GM13977 (cell line): Measurements from ENCODE around the gene R3HDM1.

Experiments
- DNase-seq: peaks from one replicate; pipeline ENCODE4 v3.0.0; 2012; ENCODE audit warnings: low spot score
- in situ Hi-C: fragments of 300-500 bp; cut with MboI; formaldehyde crosslinking; loops from one replicate; pipeline ENCODE4 v1.12.0; 2022; ENCODE audit warnings: low sequenced_read_pairs, low pct_unique_long_range_greater_than_20kb, mixed read lengths, inconsistent platforms; ENCODE audit not compliant: unreplicated experiment
- TF ChIP-seq, protein P1 (sequence below): IDR thresholded peaks from 2 replicates; pipeline ENCODE4 v1.5.1; 2012; ENCODE audit warnings: mild to moderate bottlenecking, control low read depth; ENCODE audit not compliant: insufficient read depth; ENCODE audit errors: extremely low read depth, missing control alignments

Gene R3HDM1

DNA sequence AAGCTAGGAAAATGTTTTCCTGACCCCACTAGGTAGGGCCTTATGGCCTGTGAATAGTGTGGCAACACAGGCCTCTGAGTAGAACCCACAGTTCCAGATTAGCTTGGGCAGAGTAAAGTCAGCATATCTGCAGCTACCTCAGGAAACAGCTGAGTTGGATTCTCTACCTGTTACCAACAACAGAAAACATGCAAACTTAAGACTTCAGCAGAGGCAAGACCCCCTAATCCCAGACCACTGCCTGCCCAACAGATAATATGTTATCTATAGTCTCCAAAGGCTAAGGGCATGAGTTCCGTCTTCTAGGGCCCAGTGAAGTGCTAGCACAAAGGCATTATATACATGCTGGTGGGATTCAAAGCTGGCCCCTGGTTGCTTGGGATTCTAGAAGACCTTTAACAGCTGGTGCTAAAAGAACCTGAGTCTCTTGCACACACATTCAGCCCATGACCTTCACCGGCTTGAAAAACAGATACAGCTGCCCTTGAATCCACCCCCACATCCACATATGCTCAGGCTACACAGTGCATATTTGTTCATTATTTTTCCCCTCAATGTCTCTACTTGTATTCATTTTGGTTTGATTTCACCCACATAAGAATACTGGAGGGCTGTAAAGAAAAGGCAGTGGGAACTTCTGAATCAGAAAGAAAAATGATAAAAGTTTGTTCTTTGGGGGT, 196.9 kb downstream of the R3HDM1 start:
- DNase-seq = no peak
- in situ Hi-C loops = no loop called here
- TF ChIP-seq, protein P1, sequence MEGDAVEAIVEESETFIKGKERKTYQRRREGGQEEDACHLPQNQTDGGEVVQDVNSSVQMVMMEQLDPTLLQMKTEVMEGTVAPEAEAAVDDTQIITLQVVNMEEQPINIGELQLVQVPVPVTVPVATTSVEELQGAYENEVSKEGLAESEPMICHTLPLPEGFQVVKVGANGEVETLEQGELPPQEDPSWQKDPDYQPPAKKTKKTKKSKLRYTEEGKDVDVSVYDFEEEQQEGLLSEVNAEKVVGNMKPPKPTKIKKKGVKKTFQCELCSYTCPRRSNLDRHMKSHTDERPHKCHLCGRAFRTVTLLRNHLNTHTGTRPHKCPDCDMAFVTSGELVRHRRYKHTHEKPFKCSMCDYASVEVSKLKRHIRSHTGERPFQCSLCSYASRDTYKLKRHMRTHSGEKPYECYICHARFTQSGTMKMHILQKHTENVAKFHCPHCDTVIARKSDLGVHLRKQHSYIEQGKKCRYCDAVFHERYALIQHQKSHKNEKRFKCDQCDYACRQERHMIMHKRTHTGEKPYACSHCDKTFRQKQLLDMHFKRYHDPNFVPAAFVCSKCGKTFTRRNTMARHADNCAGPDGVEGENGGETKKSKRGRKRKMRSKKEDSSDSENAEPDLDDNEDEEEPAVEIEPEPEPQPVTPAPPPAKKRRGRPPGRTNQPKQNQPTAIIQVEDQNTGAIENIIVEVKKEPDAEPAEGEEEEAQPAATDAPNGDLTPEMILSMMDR = no peak

DNA sequence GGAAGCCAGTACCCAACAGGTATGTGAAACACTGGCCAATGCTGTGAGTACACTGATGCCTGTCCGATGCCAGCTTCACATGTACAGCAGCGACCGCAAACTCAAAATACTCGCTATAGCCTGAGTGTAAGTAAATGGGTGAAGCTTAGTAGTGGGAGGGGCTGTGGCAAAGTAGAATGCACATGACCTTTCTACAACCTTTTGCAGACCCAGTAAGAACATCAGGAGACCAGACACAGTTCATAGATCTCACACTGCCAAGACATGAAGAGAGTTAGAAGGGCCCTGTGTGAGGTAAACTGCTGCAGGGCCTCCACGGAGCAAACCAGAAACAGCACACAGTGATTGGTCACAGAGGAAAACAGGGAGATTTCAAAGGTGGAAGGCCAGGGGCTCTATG, 201.3 kb downstream of the R3HDM1 start:
- TF ChIP-seq, protein P1 = no peak
- in situ Hi-C loops = no loop called here
- DNase-seq = no peak

DNA sequence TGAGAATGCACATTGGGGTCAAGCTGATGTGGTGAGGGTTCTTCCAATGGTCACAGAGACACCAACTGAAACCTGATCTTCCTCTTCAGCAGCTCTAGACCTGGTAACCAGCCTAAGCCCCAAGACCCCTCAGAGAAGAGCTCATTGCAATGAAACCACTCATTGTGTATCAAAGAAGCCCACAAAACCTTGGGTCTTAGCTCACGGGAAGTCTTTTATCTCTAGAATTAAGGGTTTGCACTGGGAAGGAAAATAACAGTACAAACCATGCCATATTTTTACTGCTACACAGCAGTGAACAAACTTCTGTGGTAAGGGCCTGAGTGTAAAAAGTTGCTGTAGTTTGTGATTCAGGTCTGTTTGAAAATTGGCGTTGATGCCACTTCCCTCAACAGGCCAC, 201.8 kb downstream of the R3HDM1 start:
- DNase-seq = no peak
- TF ChIP-seq, protein P1 = no peak
- in situ Hi-C loops = no loop called here

DNA sequence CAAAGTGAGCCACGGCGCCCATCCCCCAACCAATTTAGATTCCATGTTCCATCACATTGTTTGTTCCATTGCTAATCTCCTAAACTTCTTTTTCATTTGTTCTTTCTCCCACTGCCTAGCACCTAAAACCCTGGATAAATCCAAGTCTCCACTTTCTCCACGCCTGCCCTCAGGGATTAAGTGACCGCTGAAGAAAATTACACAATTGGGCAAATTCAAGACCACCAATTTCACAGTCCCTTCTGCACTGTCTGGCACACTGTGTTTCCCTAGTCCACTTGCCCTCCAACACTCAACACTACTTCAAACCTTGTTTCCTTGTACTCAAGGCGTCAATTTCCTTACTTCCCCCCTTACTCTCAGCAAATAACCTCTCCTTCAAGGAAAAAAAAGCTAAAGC, 205.3 kb downstream of the R3HDM1 start:
- in situ Hi-C loops = no loop called here
- DNase-seq = no peak
- TF ChIP-seq, protein P1 = no peak

DNA sequence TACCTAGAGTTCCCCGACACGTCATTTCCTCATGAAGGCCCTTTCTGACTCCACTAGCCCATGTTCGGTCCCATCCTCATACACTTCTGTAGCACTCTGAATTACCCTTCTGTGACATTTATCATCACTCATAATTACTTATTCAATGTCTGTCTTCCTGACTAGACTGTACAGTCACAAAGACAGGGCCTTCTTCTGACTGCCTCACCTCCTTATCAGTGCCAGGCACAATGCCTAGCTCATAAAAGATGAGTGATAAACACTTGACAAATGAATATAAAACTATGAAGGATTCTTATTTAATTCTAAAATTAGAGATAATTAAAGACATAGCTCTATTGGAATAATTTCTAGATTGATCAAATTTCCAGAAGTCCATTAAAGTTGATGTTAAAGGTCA, 208.9 kb downstream of the R3HDM1 start:
- DNase-seq = no peak
- TF ChIP-seq, protein P1 = no peak
- in situ Hi-C loops = no loop called here

DNA sequence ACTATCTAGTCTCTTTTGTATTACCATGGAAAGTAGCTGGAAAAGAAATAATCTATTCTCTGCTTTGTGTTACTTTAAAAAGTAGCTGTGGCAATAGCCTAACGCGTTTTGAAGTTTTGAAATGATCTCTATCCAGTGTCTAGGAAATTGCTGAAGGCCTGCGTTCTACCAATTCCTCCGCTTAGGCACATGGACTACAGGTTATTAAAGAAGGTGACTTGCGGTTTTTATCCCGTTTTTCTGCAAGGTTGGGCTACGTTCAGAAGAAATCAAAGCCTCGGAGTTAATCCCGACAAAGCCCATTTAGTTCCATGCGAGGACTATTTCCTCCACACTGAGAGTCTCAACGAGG, 209.7 kb downstream of the R3HDM1 start:
- in situ Hi-C loops = no loop called here
- DNase-seq = no peak
- TF ChIP-seq, protein P1 = no peak
